Activated effector memory CD4-positive, alpha-beta T cell treated with Interleukin-2 at 50 U/mL for 16 hours (primary cell): ENCODE data around the gene RNASET2.
"Not testable (repeated sequence)": the region's sequence is repeated elsewhere in the genome, so short reads cannot be mapped to it uniquely, and the experiment has no call there.

ENCODE experiments used
- DNase-seq: peaks from one replicate; pipeline ENCODE4 v3.0.0-alpha.2; 2020

RNASET2 gene

DNA sequence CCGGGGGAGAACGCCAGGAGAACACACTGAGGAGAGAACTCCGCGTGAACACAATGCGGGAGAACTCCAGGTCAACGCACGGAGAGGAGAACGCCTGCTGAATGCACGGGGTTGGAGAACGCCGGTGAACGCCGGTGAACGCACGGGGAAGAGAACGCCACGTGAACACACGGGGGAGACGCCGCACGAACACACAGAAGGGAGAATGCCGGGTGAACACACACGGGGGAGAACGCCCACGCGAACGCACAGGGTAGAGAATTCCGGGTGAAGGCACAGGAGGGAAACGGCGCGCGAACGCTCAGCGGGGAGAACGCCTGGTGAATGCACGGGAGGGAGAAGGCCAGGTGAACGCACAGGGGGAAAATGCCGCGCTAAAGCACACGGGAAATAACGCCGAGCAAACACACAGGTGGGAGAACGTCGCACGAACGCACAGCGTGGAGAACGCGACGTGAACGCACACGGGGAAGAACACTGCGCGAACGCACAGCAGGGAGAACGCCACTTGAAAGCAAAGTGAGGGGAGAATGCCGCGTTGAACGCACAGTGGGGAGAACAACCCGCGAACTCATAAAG lies 56.1 kb downstream of the RNASET2 start:
- DNase-seq: no peak

DNA sequence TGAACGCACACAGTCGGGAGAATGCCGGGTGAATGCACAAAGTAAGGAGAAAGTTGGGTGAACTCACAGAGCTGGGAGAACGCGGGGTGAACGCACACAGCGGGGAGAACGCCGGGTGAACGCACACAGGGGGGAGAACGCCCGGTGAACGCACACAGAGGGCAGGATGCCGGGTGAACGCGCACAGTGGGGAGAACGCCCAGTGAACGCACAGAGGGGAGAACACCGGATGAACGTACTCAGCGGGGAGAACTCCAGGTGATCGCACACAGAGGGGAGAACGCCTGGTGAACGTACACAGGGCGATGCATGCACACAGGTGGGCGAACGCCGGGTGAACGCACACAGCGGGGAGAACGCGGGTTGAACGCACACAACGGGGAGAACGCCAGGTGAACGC lies 57.4 kb downstream of the RNASET2 start:
- no peak for DNase-seq

DNA sequence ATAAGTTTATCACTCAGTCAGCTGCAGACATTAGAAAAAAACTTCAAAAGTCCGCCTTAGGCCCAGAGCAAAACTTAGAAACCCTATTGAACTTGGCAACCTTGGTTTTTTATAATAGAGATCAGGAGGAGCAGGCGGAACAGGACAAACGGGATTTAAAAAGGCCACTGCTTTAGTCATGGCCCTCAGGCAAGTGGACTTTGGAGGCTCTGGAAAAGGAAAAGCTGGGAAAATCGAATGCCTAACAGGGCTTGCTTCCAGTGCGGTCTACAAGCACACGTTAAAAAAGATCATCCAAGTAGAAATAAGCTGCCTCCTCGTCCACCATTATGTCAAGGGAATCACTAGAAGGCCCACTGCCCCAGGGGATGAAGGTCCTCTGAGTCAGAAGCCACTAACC lies 61.7 kb downstream of the RNASET2 start:
- not testable (repeated sequence) for DNase-seq

DNA sequence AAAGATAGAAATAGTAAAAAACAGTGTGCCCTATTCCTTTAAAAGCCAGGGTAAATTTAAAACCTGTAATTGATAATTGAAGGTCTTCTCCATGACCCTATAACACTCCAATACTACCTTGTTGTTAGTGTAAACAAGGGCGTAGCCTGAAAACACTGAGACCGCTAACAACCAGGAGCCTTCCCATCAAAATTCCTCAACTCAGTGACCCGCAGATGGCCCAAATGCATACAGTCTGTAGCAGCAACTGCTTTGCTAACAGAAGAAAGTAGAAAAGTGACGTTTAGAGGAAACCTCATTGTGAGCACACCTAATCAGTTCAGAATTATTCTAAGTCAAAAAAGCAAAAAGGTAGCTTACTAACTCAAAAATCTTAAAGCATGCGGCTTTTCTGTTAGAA lies 63.9 kb downstream of the RNASET2 start:
- DNase-seq: not testable (repeated sequence)

DNA sequence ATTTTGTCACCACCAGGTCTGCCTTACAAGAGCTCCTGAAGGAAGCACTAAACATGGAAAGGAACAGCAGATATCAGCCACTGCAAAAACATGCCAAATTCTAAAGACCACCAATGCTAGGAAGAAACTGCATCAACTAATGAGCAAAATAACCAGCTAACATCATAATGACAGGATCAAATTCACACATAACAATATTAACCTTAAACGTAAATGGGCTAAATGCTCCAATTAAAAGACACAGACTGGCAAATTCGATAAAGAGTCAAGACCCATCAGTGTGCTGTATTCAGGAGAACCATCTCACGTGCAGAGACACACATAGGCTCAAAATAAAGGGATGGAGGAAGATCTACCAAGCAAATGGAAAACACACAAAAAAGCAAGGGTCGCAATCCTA lies 69.6 kb downstream of the RNASET2 start:
- DNase-seq: not testable (repeated sequence)

DNA sequence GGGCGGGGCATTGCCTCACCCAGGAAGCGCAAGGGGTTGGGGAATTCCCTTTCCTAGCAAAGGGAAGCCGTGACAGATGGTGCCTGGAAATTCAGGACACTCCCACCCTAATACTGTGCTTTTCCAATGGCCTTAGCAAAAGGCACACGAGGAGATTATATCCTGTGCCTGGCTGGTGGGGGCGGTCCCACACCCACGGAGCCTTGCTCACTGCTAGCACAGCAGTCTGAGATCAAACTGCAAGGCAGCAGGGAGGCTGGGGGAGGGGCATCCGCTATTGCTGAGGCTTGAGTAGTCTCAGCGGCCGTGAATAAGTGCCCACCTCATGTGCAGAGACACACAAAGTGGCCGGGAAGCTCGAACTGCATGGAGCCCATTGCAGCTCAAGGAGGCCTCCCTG lies 71.4 kb downstream of the RNASET2 start:
- DNase-seq: not testable (repeated sequence)

DNA sequence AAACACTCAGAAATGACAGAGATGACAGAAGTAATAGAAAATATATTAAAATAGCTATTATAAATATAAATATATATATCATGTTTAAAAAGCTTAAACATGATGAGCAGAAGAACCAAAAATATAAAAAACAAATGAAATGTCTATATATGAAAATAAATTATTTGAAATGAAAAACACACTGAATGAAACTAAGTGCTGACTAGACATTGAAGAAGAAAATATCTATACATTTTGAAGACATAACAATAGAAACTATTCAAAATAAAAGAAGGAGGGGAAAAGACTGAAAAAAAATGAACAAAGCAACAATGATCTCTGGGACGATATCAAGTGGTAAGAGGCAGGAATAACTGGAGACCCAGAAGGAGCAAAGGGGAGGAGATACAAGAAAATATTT lies 76.8 kb downstream of the RNASET2 start:
- DNase-seq: no peak
